ENCODE data around the gene TBC1D5. TPM values are rescaled to one million over a fixed set of nuclear protein-coding genes. Genes with fewer than 3 reads are reported as not detected.

Gene TBC1D5
- total RNA-seq, 3 donors from 2014 or later (not counting 1 experiment from before 2014, with no cell fraction given) = 63.8 to 81.9 (median 74.9) TPM

DNA sequence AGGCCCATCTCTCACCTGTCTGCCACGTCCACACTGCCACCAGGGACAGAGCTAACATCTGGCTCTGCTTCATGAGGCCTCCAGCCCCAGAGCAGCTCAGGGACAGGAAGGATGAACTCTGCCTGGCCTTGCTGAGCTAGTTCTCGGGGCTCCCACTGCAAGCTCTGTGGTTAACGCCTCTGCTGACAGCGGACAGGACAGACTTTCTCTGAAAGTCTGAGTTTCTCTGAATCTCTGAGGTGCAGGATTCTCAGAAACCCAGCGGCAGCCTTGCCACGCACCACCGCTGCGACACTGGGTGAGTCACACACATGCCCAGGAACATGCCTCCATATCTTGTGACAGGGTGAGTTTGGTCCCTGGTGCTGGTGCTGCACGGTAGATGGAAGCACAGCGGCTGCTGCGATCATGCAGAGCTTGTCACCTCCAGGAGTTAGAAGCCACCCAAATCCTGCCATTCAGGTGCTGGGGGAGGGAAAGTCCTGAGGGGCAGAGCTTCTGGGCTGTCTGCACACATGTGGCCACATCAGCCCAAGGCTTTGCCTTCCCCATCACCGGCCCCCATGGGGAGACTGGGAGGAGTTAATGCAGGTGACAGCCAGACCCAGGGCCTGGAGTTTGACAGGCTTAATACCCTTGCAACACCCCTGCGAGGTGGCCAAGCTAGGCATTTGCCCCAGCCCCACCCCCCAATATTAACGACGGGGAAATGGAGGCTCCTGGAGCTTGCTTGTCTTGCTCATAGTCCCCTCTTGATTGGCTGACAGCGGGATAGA, 590.6 kb downstream of the TBC1D5 start:
- Histone ChIP-seq H3K4me3 (ENCODE audit: low read length) (peak overlapping the region; percentile 2), H3K27me3 (ENCODE audit: control insufficient read depth, insufficient read depth, low read length) (no peaks in the 10 kb centered on the region), H3K36me3 (ENCODE audit: control insufficient read depth, insufficient read depth, low read length) (peaks cover 6% of the 10 kb centered on the region), H3K9me3 (ENCODE audit: control insufficient read depth, insufficient read depth, low read length) (peaks cover 8% of the 10 kb centered on the region), H3K27ac (ENCODE audit: low read length) (peak overlapping the region; percentile 81), H3K4me1 (ENCODE audit: control insufficient read depth, insufficient read depth, low read length) (peaks cover 68% of the 10 kb centered on the region)
- peak overlapping the region; percentile 75 for H3K4me3 Mint-ChIP-seq
- intact Hi-C loops (cut with micrococcal nuclease) = loop anchor here (1.0 to 10.0 kb wide), 11 partner anchors 31 to 847 kb away; partner anchors contain the start of gene RFTN1
- H3K36me3 Mint-ChIP-seq = no peaks in the 10 kb centered on the region
- TF ChIP-seq CTCF (IDR thresholded peaks at IDR 0.05) = no peak
- H3K4me1 Mint-ChIP-seq = peaks cover 74 to 80% of the 10 kb centered on the region in 2 donors
- H3K27me3 Mint-ChIP-seq (ENCODE audit: low read depth in 2 of 2) = no peaks in the 10 kb centered on the region
- peak overlapping the region; percentile 85 to 86 for H3K27ac Mint-ChIP-seq
- WGBS (ENCODE audit: insufficient coverage) = 32% methylated on average over 16 of the region's 16 CpGs
- DNase-seq = peak; percentile 80 to 87
- peaks cover 0 to 2% of the 10 kb centered on the region in 2 donors for H3K9me3 Mint-ChIP-seq
- peak; percentile 82 to 90 (median 87) for ATAC-seq

DNA sequence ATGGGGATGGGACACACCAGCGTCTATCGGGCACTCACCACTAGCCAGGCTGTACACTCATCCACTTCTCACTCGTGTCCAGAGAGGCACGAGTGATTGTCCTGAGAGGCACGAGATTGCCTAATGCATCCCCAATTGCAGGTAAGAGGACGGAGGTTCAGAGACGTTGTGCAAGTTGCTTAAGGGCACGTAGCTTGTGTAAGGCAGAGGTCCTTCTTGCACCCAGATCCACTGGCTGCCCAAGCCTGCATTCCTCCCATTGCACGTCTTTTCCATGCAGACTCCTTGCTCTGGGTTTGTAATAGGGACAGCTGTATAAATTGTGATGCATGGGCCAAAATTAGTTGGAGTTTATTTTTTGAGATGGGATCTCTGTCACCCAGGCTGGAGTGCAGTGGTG, 593.4 kb downstream of the TBC1D5 start:
- no peaks in the 10 kb centered on the region for H3K36me3 Mint-ChIP-seq
- no peak overlapping the region for H3K4me3 Mint-ChIP-seq
- ATAC-seq = no peak
- H3K4me3 ChIP-seq (ENCODE audit: low read length) = no peak overlapping the region
- peaks cover 0 to 2% of the 10 kb centered on the region in 2 donors for H3K9me3 Mint-ChIP-seq
- TF ChIP-seq CTCF (IDR thresholded peaks at IDR 0.05) = no peak
- 91% methylated on average over 9 of the region's 9 CpGs for WGBS (ENCODE audit: insufficient coverage)
- peaks cover 8% of the 10 kb centered on the region for H3K9me3 ChIP-seq (ENCODE audit: control insufficient read depth, insufficient read depth, low read length)
- H3K27ac ChIP-seq (ENCODE audit: low read length) = no peak overlapping the region
- H3K27ac Mint-ChIP-seq = no peak overlapping the region
- intact Hi-C loops (cut with micrococcal nuclease) = no loop called here
- no peaks in the 10 kb centered on the region for H3K27me3 ChIP-seq (ENCODE audit: control insufficient read depth, insufficient read depth, low read length)
- no peaks in the 10 kb centered on the region for H3K27me3 Mint-ChIP-seq (ENCODE audit: low read depth in 2 of 2)
- DNase-seq = no peak
- peaks cover 52 to 53% of the 10 kb centered on the region in 2 donors for H3K4me1 Mint-ChIP-seq
- H3K36me3 ChIP-seq (ENCODE audit: control insufficient read depth, insufficient read depth, low read length) = peaks cover 4% of the 10 kb centered on the region
- peaks cover 41% of the 10 kb centered on the region for H3K4me1 ChIP-seq (ENCODE audit: control insufficient read depth, insufficient read depth, low read length)

GRCh38 chr3:17144665-17144993, 597.8 kb downstream of the TBC1D5 start:
- intact Hi-C loops (cut with micrococcal nuclease) = no loop called here
- H3K4me1 Mint-ChIP-seq = peaks cover 20 to 25% of the 10 kb centered on the region in 2 donors
- Histone ChIP-seq H3K4me1 (ENCODE audit: control insufficient read depth, insufficient read depth, low read length) (peaks cover 11% of the 10 kb centered on the region), H3K27me3 (ENCODE audit: control insufficient read depth, insufficient read depth, low read length) (no peaks in the 10 kb centered on the region), H3K27ac (ENCODE audit: low read length) (no peak overlapping the region), H3K36me3 (ENCODE audit: control insufficient read depth, insufficient read depth, low read length) (no peaks in the 10 kb centered on the region), H3K4me3 (ENCODE audit: low read length) (no peak overlapping the region), H3K9me3 (ENCODE audit: control insufficient read depth, insufficient read depth, low read length) (no peaks in the 10 kb centered on the region)
- H3K27ac Mint-ChIP-seq = no peak overlapping the region
- no peaks in the 10 kb centered on the region for H3K9me3 Mint-ChIP-seq
- H3K27me3 Mint-ChIP-seq (ENCODE audit: low read depth in 2 of 2) = peaks cover 0 to 7% of the 10 kb centered on the region in 2 donors
- TF ChIP-seq CTCF (IDR thresholded peaks at IDR 0.05) = no peak
- WGBS (ENCODE audit: insufficient coverage) = 98% methylated on average over 6 of the region's 7 CpGs
- ATAC-seq (no peak), DNase-seq (no peak)
- H3K4me3 Mint-ChIP-seq = no peak overlapping the region
- H3K36me3 Mint-ChIP-seq = no peaks in the 10 kb centered on the region

Data from natural killer cell (primary cell).